ENCODE data around the gene ZBTB38.

- TF ChIP-seq POLR2A (IDR thresholded peaks at IDR 0.05): peak; percentile 26 to 52
- TF ChIP-seq, protein P1, sequence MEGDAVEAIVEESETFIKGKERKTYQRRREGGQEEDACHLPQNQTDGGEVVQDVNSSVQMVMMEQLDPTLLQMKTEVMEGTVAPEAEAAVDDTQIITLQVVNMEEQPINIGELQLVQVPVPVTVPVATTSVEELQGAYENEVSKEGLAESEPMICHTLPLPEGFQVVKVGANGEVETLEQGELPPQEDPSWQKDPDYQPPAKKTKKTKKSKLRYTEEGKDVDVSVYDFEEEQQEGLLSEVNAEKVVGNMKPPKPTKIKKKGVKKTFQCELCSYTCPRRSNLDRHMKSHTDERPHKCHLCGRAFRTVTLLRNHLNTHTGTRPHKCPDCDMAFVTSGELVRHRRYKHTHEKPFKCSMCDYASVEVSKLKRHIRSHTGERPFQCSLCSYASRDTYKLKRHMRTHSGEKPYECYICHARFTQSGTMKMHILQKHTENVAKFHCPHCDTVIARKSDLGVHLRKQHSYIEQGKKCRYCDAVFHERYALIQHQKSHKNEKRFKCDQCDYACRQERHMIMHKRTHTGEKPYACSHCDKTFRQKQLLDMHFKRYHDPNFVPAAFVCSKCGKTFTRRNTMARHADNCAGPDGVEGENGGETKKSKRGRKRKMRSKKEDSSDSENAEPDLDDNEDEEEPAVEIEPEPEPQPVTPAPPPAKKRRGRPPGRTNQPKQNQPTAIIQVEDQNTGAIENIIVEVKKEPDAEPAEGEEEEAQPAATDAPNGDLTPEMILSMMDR (IDR thresholded peaks at IDR 0.05): peak; percentile 51 to 67 (median 60)
Measured at GRCh38 chr3:141370065-141370533, 1.8 kb downstream of the ZBTB38 start.
